GM18526 (cell line): Measurements from ENCODE around the gene WDTC1.

Experiments
- POLR2A ChIP-seq: IDR thresholded peaks from 3 replicates; pipeline ENCODE4 v1.6.1; 2011; ENCODE audit not compliant: insufficient read length; ENCODE audit errors: extremely low read depth

The WDTC1 gene

DNA sequence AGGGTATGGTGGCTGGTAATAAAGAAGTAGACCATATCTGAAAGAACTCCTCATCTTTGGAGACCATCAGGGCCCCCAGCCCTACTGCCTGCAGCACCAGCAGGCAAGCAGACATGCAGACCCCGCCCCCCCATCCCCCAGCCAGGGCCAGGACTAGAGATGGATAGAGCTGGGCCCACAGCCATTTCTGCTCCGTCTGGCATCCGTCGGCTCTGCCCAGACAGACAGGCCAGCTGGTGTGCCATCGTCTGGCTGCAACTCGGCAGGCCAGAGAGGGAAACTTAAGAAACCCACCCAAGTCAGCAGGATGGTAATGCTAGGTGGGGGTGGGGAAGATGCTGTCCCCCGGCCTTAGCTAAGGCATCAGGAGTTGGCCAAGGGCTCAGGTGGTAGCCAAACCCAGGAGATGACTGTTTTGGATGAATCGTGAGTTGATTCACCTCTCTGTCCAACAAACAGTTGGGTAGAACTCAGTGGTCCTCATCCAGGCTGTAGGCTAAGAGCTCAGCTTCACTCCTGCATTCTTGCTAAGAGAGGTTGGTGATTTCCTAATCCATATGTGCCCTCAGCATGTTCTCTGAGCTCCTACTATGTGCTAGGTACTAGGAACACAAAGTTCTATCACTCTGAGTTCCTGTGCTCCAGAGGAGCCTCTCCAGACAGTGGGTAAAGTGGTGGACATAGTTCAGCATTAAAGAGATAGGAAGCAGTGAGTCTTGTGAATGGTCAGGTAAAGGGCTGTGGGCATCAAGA, 64.4 kb downstream of the WDTC1 start:
- TF ChIP-seq POLR2A, result no peak

DNA sequence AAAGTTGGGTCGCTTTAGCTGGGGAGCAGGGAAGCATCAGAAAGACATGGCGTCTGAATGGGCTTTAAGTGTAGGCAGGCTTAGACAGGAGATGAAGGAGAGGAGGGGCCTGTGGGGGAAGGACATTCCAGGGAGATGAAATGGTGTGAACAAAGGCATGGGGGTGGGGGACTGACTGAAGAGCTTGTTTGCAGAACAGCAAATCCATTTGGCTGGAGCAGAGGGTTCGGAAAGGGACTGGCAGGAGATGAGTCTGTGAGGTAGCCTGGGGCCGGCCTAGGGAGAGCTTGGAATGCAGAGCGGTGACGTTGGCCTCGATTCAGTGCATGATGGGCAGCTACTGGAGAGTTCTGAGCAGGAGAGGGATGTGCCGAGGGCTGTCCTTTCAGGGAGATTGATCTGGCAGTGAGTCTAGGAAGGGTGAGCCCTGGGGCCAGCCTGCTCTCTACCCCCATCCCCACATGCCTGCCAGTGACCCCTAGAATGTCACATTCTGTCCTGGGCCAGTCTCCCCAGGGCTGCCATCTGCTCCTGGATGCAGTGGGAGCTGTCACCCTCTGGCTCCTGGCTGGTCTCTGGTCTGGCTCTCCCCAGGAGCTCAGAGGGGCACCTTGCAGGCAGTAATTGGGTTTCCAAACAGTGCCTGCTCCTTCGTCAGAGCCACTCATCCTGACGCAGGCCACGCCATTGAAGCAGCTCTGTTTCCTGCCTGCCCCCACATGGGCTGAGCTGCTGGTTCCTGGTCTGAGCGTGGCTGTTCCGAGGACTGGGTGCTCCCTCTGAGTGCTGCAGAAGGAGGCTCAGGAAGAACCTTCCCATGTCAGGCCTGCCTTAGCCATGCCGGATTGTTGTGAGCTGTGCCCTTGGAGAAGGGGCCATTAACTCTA, 65.2 kb downstream of the WDTC1 start:
- no peak for TF ChIP-seq POLR2A

DNA sequence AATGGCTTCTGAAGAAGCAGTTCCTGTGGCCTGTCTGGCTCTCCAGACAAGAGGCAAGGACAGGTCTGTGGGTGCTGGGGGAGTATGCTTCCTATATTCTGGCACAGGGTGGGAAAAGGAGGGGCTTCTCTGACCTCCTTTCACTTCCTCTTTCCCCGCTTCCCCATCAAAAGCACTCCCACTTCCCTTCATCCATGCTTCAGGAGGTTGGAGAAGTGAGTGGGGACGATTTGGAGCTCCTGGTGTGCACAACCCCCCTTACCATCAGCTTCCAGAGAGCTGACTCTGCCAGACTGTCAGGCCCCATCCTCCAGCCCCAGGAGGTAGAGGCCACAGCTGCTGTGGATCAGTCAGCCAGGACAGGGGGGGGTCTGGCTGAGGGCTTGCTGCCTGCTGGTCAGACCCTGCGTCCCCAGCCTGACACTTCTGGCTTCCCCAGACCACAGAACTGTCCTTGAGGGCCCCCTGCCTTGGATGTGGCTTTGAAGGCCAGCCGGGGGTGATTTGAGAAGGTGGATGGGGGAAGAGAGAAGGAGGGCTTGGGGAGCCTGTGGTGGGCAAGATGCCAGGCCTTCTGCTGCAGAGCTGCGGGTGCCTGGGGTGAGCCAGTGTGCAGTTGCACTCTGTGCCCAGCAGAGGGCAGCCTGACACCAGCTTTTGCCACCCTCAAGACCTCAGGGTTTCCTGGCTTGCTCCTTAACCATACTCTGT, 66.1 kb downstream of the WDTC1 start:
- no peak for TF ChIP-seq POLR2A

DNA sequence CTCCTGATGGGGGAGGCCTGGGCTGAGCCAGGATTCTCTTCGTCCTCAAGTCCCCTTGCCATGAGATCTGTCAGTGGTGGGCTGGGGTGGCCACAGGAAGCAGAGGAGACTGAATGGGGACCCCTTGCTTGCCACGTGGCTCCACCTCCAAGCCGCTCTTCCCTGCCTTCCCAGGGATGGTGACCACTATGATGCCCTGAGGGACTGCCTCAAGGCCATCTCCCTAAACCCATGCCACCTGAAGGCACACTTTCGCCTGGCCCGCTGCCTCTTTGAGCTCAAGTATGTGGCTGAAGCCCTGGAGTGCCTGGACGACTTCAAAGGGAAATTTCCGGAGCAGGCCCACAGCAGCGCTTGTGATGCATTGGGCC, 66.6 kb downstream of the WDTC1 start:
- no peak for TF ChIP-seq POLR2A

DNA sequence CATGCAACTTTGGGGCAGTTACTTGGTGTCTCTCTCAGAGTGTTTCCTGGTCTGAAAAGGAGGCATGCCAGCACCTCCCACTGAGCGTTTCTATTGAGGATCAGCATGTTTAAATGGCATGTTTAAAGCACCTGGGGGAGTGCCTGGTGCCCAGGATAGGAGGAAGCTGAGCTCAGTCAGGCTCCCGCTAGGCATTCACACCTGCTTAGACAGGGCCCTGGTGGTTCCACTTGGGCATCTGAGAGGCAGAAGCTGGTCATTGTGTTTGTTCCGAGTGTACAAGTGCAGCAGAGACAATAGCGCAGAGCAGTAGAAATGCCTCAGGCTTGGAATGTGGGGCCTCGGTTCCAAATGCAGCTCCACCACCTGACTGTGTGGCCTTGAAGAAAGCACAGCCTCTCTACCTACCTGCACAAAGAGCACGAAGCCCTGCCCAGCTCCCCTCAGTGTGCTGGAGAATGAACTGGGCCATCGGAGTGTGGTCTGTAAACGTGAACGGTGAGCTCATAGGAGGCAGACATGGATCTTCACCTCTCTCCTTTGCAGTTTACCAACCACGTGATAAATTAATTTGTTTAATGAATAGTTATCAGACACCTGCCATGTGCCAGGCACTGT, 67.3 kb downstream of the WDTC1 start:
- TF ChIP-seq POLR2A, result no peak

DNA sequence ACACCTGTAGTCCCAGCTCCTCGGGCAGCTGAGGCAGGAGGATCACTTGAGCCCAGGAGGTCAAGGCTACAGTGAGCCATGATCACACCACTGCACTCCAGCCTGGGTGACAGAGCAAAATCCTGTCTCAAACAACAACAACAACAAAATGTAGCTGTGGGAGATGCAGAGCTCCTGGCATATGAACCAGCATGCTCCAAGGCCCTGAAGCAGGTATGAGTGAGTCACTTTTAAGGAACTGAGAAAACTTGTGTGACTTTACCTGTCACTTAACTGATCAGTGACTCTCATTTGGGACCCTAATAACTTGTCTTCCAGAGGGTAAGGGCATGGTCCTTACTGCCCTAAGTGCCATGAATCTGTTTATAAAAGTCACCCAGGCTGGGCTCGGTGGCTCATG, 68.2 kb downstream of the WDTC1 start:
- TF ChIP-seq POLR2A, result no peak

DNA sequence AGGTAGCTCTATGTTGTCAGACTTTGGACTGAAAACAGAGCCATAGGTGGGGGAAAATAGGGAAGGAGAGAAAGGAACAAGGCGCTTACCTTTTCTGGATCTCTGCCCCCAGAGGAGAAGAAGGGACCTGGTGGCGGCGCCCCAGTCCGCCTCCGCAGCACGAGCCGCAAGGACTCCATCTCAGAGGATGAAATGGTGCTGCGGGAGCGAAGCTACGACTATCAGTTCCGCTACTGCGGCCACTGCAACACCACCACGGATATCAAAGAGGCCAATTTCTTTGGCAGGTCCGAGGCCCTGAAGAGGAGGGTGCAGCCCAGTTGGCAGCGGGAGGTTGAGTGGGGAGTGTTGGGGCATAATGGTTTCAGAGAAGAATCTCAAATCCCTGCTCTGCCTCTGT, 69.1 kb downstream of the WDTC1 start:
- no peak for TF ChIP-seq POLR2A

DNA sequence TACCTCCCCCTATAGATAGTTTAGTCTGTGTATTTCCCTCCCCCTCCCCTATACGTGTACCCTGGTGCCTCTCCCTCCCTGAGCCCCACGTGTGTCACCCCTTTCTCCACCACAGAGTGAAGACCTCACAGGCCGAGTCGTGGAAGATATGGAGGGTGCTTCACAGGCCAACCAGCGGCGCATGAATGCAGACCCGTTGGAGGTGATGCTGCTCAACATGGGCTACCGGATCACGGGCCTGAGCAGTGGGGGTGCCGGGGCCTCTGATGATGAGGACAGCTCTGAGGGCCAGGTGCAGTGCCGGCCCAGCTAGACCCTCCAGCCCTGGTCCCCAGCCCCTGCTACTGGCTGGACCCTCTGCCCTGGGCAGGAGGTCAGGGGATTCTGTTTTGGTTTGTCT, 71.6 kb downstream of the WDTC1 start:
- no peak for TF ChIP-seq POLR2A

DNA sequence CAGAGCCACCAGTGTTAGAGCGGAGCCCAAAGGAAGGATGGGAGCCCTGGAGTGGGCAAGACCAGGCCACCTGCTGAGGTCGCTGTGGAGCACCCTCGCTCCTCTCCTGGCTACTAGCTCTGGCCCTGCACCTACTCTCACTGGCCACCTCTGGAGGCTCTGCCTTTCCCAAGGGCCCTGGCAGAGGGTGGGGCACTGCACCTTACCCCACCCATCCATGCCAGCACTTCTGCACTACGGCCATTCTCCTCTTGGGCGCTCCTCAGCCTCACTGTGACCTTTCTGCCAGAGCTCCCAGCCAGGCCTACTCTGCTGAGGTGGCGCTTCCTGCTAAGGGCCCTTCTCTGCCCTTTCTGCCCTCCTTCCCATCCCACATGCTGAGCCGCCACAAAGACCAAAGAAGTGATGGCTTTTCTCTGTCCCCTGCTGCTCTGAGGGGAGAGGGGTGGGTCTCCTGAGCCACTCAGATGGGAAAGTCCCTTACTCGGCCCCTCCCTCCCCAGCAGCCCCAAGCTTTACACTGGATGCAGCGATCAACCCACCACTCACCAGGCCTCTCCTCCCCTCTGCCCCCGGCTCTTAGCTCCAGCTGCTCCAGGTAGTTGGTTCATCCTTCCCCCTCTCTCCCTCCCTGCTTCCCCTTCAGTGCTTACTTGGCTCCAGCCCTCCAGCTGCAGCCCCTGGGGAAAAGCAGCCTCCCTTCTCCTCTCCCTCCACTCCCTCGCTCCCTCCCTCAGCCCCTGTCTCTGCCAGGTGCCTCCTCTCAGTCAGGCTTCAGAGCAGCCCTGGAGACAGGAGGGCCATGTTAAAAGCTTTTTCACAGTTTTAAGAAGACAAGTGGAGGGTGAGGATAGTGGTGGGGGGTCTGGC, 72.7 kb downstream of the WDTC1 start:
- no peak for TF ChIP-seq POLR2A

DNA sequence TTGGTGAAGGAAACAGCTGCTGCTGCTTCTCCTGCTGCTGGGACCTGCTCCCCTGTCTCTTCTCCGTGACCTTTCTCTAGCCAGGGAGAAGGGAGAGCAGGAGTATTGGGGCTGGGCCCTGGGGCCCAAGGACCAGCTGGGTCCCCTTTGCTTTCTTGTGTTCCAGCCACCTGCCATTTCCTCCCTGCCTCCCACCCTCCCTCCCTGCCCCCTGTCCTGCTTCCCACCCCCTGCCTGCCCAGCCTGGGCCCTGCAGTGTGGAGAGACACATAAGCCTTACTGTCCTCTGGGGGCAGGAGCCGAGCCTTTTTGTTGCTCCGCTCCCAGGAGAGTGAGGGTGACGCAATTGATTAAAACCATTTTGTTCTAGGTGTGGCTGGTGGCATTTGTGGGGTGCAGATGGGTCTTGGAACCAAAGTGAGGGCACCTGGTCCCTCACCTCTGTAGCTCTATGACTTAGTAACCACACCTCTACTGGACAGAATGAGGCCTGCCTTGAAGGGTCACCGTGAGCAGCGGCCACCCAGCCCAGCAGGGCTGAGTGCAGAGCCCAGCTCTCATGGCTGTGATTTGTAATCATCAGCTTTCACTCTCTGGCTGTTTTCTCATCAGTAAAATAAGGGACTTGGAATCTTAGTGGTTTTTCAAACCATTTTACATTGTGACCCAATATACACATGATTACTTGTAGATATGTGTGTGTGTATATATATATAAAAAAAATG, 73.6 kb downstream of the WDTC1 start:
- TF ChIP-seq POLR2A, result no peak

DNA sequence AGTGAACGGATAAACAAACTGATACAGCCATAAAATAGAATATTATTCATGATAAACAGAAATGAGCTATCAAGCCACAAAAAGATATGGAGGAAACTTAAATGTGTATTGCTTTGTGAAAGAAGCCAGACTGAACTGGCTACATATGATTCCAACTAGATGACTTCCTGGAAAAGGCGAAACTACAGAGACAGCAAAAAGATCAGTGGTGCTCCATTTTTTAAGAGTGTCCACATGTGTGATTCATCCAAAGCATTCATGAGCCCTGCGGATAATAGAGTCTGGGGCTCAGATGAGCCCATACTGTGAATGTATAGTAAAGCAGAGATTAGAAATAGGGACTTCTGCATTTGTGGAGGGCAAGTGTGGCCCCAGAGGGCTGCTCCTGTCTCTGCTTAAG, 79.7 kb downstream of the WDTC1 start:
- TF ChIP-seq POLR2A, result no peak

DNA sequence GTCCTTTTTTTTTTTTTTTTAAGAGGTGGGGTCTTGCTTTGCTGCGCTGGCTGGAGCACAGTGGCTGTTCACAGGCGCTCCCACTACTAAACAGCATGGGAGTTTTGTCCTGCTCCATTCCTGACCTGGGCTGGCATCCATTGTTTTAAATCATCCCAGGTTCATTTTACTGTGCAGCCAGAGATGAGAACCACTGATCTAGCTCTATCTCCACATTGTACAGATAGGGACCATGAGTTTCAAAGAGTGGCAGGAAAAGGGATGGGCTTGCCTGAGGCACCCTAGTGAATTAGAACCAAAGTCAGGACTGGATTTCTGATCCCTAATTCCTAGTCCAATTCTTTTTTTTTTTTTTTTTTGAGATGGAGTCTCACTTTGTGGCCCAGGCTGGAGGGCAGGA, 80.3 kb downstream of the WDTC1 start:
- no peak for TF ChIP-seq POLR2A

DNA sequence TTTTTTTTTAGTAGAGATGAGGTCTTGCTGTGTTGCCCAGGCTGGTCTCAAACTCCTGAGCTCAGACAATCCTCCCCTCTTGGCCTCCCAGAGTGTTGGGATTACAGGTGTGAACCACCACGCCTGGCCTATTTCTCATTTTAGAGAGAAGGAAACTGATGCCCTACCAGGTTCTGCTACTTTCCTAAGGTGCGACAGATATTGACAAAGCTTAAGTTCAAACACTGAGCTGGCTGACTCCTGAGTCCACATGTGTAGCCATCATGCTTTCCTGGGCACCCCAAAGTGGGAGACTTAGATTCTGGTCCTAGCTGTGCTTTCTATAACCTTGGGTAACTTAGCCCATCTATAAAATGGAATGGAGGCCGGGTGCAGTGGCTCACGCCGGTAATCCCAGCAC, 82.4 kb downstream of the WDTC1 start:
- no peak for TF ChIP-seq POLR2A

DNA sequence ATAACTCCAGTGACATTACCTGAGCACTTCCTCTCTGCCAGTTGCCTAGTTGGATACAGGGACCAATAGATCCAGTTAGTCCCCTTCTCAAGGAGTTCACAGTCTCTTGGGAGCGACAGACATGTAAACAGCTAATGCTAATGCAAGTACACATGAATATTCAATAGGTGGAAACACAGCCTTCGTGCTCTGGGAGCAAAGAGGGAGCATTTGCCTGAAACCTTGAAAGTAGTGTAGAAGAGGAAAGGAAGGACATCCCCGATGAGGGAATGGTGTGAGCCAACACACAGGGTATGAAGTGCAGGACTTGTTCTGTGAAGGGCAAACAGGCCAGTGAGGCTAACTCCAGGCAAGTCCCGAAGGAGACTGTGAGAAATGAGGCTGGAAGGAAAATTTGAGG, 83.7 kb downstream of the WDTC1 start:
- TF ChIP-seq POLR2A, result no peak

DNA sequence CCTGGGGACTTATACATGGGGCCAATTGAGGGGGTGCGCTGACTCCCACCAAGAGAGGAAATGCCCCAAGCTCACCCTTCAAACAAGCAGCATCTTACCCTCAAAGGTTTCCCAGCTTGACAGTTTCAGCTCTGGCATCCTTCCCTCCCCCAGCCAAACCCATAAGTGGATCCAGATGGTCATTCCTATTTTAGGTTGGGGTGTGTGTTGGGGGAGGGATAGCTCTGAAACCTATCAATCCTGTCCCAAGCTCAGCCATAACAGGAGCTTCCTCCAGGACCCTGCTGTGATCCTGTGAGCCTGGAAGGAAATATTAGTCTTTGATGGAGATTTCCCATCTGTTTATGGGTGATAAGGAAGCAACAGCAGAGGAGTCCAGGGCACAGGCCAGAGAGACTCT, 84.2 kb downstream of the WDTC1 start:
- no peak for TF ChIP-seq POLR2A
